ENCODE data around the gene SSR1. TPM values are rescaled to one million over a fixed set of nuclear protein-coding genes. Genes with fewer than 3 reads are reported as not detected.
"Not testable (repeated sequence)": the region's sequence is repeated elsewhere in the genome, so short reads cannot be mapped to it uniquely, and the experiment has no call there.

SSR1 gene
- total RNA-seq, 1 donor from 2014 or later: 169 TPM

DNA sequence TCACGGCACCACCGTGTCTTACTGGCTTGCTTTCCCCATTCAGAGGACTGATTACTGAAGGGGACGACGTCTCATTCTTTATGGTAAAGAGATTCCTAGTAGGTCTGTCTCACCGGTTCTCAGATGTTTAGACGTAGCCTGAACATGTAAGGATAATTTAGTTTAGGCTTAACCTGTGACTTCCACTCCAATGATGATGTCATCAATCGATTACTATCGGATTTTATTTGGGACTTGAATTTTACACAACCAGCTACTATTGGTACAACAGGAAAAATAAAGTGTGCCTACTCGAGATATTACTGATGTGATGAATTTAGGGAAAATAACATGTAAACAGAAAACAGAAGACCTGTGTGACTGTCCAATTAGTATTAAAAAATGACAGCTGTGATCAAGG is 4.5 kb upstream of the SSR1 start:
- DNase-seq (ENCODE audit: low read depth): no peak

DNA sequence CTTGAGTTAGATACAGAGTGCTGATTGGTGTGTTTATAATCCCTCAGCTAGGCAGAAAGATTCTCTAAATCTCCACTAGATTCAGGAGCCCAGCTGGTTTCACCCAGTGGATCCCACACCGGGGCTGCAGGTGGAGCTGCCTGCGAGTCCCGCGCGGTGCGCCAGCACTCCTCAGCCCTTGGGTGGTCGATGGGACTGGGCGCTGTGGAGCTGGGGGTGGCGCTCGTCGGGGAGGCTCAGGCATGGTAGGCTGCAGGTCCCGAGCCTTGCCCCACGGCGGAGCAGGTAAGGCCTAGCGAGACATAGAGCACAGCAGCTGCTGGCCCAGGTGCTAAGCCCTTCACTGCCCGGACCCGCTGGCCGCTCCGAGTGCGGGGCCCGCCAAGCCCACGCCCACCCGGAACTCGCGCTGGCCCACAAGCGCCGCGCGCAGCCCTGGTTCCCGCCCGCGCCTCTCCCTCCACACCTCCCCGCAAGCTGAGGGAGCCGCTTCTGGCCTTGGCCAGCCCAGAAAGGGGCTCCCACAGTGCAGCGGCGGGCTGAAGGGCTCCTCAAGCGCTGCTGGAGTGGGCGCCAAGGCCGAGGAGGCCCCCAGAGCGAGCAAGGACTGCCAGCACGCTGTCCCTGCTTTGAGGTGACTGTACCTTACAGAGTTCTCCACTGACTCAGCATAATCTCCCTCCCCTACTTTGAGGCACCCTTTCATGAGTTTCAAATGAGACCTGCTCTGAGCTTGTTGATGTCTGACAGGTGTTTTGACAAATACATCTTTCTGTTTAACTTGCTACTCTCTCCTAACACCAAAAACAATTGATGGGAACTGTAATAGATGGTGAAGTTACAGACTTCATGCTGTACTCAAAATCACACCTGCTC is 3.9 kb upstream of the SSR1 start:
- no peak for DNase-seq (ENCODE audit: low read depth)

DNA sequence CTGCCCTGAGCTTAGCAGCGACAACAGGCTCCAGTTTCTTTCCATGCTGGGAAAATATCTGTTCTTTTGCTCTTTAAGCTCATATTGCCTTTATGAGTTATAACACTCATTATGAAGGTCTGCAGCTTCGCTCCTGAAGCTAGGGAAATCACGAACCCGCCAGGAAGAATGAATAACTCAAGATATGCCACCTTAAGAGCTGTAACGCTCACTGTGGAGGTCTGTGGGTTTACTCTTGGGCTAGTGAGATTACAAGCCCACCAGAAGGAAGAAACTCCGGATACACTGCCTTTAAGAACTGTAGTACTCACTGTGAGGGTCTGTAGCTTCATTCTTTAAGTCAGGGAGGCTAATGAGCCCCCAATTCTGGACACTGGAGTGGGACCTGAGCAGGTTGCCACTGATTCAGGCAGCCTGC is 3.0 kb upstream of the SSR1 start:
- DNase-seq (ENCODE audit: low read depth): no peak

DNA sequence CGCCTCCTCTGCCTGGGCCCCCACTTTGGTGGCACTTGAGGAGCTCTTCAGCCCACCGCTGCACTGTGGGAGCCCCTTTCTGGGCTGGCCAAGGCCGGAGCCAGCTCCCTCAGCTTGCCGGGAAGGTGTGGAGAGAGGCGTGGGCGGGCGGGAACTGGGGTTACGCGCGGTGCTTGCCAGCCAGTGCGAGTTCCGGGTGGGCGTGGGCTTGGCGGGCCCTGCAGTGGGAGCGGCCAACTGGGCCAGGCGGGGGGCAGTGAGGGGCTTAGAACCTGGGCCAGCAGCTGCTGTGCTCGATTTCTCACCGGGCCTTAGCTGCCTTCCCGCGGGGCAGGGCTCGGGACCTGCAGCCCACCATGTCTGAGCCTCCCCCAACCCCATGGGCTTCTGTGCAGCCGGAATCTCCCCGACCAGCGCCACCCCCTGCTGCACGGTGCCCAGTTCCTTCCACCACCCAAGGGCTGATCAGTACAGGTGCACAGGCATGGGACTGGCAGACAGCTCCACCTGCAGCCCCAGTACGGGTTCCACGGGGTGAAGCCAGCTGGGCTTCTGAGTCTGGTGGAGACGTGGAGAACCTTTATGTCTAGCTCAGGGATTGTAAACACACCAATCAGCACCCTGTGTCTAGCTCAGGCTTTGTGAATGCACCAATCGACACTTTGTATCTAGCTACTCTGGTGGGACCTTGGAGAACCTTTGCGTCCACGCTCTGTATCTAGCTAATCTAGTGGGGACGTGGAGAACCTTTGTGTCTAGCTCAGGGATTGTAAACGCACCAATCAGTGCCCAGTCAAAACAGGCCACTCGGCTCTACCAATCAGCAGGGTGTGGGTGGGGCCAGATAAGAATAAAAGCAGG is 2.3 kb upstream of the SSR1 start:
- not testable (repeated sequence) for DNase-seq (ENCODE audit: low read depth)

DNA sequence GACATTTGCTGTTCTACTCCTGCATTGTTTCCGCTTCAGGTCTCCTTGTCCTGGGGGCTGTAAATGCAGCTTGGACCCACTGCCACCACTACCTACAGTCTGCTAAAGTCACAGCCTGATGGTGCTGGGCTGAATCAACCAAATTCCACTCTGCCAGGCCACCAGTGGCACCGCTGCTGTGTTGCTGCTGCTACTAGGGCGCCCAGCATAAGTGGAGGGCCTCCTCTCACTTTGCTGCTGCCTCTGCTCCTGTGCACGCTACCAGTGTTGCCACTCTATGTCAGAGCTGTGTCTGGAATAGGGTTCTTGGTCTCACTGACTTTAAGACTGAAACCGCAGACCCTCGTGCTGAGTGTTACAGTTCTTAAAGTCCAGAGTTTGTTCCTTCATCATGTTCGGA is 1.4 kb upstream of the SSR1 start:
- DNase-seq (ENCODE audit: low read depth): no peak

DNA sequence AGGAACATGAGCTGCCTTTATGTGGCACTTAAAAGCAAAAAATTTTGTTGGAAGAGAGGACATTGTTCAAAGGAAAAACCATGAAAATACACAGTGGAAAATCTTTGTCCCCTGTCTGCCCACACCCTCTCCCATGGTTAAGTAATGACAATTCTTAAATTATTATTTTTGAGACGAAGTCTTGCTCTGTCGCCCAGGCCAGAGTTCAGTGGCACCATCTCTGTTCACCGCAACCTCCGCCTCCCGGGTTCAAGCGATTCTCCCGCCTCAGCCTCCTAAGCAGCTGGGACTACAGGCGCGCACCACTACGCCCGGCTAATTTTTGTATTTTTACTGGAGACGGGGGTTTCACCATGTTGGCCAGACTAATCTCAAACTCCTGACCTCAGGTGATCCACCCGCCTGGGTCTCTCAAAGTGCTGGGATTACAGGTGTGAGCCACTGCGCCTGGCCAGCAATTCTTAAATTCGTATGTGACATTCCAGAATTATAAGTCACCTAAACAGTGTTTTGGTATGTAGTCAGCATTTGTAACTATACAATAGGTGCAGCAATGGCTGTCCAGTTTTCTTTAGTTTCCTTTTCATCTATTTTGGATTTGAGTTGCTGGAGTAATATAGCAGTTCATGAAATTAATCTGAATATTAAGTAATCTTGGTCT is 636 bp upstream of the SSR1 start:
- DNase-seq (ENCODE audit: low read depth): peak; percentile 19

DNA sequence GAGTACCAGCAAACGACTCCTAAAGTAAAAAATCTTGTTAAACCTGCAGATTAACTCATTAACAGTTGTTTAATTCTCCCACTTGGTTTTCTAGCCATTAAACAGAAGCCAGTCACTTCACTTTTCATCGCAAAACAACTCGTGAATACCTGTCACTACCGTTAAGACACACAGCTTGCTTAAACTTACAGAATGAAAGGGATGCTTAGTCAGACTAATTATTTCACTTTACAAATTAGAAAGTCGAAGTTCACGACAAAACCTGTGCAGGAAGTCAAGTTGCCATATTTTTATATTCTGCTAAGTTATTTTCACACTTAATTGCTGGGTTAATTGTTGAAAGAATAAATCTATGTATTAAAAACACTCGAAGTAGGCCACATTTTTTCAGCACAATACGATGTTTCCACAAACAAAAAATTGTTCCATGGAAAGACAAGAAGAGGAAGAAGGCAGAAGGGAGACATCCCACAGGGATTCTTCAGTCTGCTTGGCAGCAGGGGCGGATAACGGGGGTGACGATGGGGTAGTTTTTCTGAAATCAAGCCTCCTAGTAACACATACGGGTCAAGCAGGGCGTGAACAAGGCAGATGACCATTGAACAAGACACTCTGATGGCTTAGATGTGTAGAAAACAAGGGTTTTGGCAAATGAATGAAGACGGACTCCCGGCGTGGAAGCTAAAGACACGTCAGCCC is 933 bp downstream of the SSR1 start:
- peak; percentile 23 for DNase-seq (ENCODE audit: low read depth)

DNA sequence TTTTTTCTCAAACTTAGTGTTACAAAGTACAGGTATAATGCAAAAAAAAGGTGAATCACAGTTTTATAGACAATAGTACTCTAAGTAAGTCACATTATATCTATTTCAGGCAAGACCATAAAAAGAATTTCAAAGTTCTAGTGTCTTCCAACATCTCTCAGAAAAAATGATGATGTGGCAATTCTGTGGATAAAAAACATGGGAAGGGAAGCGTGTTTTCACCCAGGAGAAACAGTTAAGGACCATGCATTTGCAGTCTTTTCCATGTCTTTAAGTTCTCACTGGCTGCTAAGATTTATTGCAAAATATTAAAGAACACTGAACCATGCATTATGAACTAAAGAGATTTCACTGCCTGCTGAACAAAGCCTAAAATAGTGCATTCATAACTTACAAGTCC is 1.8 kb downstream of the SSR1 start:
- DNase-seq (ENCODE audit: low read depth): no peak

DNA sequence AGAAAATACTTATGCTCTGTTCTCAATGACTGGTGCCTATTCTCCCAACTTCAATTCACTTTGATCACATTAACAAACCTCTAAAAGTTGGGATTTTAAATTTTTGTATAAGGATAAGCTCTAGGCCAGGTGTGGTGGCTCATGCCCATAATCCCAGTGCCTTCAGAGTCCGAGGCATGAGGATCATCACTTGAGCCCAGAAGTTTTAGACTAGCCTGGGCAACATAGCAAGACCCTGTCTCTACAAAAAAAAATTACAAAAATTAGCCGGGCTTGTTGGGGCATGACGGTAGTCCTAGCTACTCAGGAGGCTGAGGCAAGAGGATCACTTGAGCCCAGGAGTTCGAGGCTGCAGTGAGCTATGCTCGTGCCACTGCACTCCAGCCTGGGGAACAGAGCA is 3.9 kb downstream of the SSR1 start:
- DNase-seq (ENCODE audit: low read depth): no peak

DNA sequence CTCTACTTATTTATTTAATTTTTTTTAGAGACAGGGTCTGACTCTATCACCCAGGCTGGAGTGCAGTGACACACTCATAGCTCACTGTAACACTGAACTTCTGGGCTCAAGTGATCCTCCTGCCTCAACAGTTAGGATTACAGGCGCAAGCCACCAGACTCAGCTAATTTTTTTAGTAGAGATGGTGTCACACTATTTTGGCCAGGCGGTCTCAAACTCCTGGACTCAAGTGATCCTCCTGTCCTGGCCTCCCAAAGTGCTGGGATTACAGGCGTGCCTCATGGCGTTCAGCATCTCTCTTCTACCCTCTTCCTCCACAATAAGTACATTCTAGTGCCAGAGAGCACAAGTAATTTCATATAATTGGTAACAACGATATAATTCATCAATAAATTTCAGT is 5.5 kb downstream of the SSR1 start:
- no peak for DNase-seq (ENCODE audit: low read depth)

DNA sequence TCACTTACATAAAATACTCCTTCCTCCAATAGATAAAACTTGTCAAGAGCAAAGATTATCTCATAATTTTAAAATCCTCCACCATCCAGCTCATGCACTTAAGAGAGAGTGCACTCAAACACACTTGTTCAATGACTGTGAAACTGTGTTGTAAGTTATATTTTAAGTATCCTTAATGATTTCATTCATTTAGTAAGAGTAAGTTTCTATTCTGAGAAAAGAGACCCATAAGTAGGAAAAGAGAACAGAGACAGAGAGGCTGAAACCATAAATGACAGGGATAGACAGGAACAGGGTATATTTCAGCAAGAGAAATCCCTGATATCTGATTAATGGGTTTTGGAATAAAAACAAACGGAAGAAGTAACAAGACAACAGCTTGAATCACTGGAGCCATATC is 8.2 kb downstream of the SSR1 start:
- DNase-seq (ENCODE audit: low read depth): no peak

DNA sequence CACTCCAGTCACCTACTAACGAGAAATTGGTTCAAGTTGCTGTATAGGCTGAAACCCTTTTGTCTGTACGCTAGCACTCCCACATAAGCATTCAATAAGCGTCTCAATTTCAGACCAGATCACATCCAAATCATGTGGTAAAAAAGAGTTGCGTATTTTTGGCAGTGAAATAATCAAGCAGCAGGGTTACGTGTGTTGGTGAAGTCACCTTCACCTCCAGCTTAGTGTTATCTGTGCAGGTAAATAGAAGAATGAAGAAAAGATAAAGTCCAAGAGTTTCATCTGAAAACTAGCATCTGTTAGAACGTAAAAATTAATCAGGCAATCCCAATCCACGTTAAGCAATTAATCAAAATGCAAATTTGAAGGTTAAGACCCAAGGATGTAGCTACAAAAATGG is 11.3 kb downstream of the SSR1 start:
- no peak for DNase-seq (ENCODE audit: low read depth)

DNA sequence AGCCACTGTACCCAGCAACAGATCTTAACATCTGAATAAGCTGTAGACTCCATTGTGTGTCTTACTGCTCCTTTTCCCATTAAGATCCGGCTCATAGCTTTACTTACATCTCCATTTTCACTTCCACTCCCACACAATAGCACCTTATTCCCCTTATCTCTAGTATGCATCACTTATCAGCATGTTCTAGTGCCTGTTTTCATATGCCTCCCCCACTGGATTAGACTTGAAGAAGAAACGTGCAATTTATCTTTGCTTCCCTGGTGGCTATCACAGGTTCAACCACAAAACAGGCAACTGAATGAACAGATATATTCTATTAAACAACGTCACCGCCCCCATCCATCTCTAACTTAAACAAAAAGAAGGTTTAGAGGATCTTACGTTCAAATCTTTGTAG is 12.1 kb downstream of the SSR1 start:
- DNase-seq (ENCODE audit: low read depth): no peak

DNA sequence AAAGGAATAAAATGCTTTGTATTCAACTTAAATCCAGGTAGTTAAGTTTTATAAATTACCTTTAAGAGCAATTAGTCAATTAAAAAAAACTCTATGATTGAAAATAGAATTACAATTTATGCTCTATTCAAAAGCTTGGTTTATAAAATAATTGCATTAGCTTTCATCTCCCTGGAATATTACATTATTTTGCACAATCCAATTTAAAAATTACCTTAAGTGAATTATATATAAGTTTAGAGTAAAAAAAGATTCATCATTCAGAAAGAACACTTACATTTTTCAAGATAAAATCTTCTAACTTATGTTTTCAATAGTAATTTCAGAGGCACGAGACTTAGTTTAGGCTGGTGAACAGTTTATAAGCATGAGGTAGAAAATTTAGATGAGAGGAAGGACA is 14.9 kb downstream of the SSR1 start:
- no peak for DNase-seq (ENCODE audit: low read depth)

DNA sequence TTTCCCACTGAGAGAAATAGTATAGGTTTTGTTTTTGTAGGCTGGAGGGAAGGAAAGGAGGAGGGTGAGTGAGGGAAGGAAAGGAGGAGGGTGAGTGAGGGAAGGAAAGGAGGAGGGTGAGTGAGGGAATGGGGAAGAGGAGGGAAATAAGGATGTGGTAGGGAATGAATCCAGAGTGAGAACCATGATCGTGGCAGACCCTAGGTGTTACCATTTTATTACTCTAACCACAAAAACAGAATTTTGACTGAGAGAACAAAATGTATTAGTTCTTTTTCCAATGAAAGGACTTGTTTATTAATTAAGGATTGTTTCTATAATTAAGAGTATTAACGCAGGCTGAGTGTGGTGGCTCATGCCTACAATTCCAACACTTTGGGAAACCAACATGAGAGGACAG is 16.4 kb downstream of the SSR1 start:
- no peak for DNase-seq (ENCODE audit: low read depth)

DNA sequence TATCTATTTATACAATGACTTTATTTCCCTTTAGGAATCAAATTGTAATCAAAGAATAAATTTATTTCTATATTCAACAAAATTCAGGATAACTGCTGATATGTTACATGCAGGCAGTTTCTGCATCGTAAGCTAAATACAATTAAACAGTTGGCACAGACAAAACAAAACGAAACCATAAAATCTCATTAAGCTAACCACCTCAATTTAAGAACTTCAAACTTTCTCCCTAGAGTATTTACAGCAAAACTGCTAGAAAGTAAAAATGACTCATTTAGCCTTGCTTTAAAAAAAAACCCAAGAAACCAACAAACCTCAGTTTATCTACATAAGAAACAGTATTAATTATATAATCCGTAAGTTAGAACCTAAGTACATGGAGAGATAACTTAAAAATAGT is 17.1 kb downstream of the SSR1 start:
- DNase-seq (ENCODE audit: low read depth): no peak

DNA sequence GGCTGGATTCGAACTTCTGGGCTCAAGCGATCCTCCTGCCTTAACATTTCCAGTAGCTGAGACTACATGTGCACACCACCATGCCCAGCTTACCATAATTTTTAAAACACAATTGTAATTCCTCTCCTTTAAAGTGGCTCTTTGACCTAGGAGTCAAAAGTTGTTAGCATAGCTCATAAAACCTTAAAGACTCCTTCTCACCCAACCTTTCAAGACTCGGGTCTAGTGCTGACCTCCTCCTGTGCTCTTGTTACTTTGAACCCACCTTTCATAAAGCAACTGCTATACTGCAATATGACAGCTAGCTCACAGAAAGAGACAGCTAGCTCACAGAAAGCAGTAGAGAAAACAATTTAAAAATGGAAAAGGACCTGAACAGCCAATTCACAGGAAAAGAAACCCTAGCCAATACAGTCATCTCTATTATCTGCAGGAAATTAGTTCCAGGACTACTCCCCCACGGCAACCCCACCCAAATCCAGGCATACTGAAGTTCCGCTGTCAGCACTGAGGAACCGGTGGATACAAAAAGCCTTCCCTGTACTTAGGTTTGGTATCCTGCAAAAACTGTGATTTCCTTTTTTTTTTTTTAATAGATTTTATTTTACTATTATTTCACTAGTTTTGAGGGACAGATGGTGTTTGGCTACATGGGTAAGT is 20.3 kb downstream of the SSR1 start:
- DNase-seq (ENCODE audit: low read depth): no peak

DNA sequence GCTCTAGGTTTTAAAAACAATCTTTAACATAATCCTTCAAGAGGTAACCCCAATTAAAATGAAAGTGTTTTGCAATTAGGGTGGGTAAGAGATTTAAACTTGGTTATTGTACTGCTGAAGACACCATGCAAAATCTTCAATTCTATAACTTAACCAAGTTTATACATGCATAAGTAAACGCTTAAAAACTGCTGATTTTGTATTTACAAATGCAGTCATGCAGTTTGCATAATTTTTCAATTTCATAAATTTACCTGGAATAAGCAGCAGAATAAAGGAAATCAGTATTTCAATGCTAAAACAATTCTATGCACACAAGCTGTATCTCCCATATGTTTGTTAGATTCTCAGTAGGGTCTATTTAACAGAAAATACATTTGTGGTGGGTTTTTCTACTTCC is 22.9 kb downstream of the SSR1 start:
- no peak for DNase-seq (ENCODE audit: low read depth)

DNA sequence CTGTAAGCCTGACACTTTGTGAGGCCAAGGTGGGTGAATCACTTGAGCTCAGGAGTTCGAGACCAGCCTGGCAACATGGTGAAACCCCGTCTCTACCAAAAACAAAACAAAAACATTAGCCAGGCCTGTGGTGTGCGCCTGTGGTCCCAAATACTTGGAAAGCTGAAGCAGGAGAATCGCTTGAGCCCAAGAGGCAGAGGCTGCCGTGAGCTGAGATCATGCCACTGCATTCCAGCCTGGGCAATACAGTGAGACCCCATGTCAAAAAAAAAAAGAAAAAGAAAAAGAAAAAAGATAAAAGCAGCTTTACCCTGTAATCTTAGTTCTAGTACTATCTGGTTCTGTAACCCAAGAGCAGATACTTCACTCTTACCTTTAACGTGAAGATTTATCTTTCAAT is 27.6 kb downstream of the SSR1 start:
- DNase-seq (ENCODE audit: low read depth): no peak

DNA sequence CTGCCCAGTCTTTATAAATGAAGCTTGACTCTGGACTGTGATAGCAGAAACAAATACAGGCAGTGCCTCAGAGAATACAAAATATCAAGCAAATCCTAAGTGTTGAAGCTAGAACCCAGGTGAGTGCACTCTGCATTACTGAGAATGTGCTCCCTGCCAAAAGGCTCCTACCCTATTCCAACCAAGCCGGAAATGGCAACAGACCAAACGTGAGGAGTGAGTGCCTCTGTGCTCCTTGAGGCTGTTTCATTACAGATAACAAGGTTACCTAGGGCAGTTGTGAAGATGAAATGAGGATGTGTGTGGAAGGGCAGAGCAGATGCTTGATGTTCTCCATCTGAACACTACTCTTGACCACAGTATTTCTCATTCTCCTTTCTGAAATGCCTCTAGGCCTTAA is 29.3 kb downstream of the SSR1 start:
- DNase-seq (ENCODE audit: low read depth): no peak
